HCT116 (cell line): ENCODE measurements around the gene NDST3. TPM values are rescaled to one million over a fixed set of nuclear protein-coding genes. Genes with fewer than 3 reads are reported as not detected.

Source experiments
- ATAC-seq: fragments of 200-7000 bp; cut with Tn5 transposase; 2 replicates; pipeline ENCODE4 v1.9.1; 2020; ENCODE audit warnings: mild to moderate bottlenecking, moderate library complexity
- BruUV-seq: library from RNA; stranded (reverse); fragments of 400-500 nt; replicated peaks from 2 replicates; lab custom pipeline; 2021; lab: Mats Ljungman, UMichigan
- CTCF ChIA-PET: fragments of 300-600 bp; sonication (Branson Sonifier 250); formaldehyde crosslinking; loops from one replicate; lab custom pipeline; 2021; ENCODE audit warnings: antibody characterized with exemption; lab: Charles Lee
- POLR2A ChIA-PET: fragments of 300-600, 350-600 bp; sonication (Branson Sonifier 250); formaldehyde crosslinking; loops from one replicate; lab custom pipeline; 2021; ENCODE audit warnings: antibody characterized with exemption; lab: Charles Lee
- RAD21 ChIA-PET, 2 experiments: fragments of 300-600 bp; sonication (Branson Sonifier 250); formaldehyde crosslinking; loops; one replicate each; lab custom pipeline; 2023; ENCODE audit warnings: low total read pairs in 2 of 2; ENCODE audit not compliant: uncharacterized antibody in 2 of 2, unreplicated experiment in 2 of 2, low non-redundant PET in 1 of 2; lab: Charles Lee
- DNase-seq: peaks from one replicate; pipeline ENCODE4 v3.0.0-alpha.2; 2010; ENCODE audit warnings: low read depth, low spot score
- H2AFZ ChIP-seq: fragments of 200-600 bp; shearing (Covaris generic), sonication (generic); 2 replicates; pipeline ENCODE4 v1.6.1; 2017; ENCODE audit warnings: low read depth, mixed run types, mixed read lengths, antibody characterized with exemption, low read length; ENCODE audit not compliant: poor library complexity, severe bottlenecking
- H3K27ac ChIP-seq: 2 replicates; pipeline ENCODE4 v1.5.1; 2012; ENCODE audit warnings: low read depth, low read length
- H3K27me3 ChIP-seq: fragments of 200-600 bp; sonication (generic); 2 replicates; pipeline ENCODE4 v1.6.1; 2016; ENCODE audit warnings: mixed run types, low read length, mixed read lengths; ENCODE audit not compliant: insufficient read depth
- H3K36me3 ChIP-seq, 2 experiments: fragments of 200-500 bp in 1 of 2; fragments of 200-600 bp in 1 of 2; sonication (Bioruptor generic) in 1 of 2; sonication (generic) in 1 of 2; 2 replicates each; pipeline versions ENCODE4 v1.5.1 to v1.6.1; 2014 to 2016; ENCODE audit warnings: low read length in 2 of 2, inconsistent platforms in 1 of 2, mixed read lengths in 1 of 2, mixed run types in 1 of 2; ENCODE audit not compliant: insufficient read depth in 2 of 2, control insufficient read depth in 1 of 2
- H3K4me1 ChIP-seq, 2 experiments: fragments of 200-600 bp in 1 of 2; sonication (generic) in 1 of 2; 2 replicates each; pipeline versions ENCODE4 v1.5.1 to v1.6.1; 2012 to 2017; ENCODE audit warnings: low read length in 2 of 2, inconsistent platforms in 1 of 2, mild to moderate bottlenecking in 1 of 2, mixed read lengths in 1 of 2, mixed run types in 1 of 2, moderate library complexity in 1 of 2; ENCODE audit not compliant: insufficient read depth in 2 of 2, control insufficient read depth in 1 of 2
- H3K4me2 ChIP-seq: fragments of 200-600 bp; sonication (generic); 2 replicates; pipeline ENCODE4 v1.6.1; 2017; ENCODE audit warnings: mixed run types, low read length, mixed read lengths
- H3K4me3 ChIP-seq, 2 experiments: fragments of 200-600 bp in 1 of 2; sonication (generic) in 1 of 2; replicated peaks in 1 of 2; 2 replicates each; pipeline ENCODE4 v1.5.1; 2011 to 2016; ENCODE audit warnings: low read length in 2 of 2, control low read depth in 1 of 2, low read depth in 1 of 2, mild to moderate bottlenecking in 1 of 2, mixed read lengths in 1 of 2, mixed run types in 1 of 2
- H3K79me2 ChIP-seq: fragments of 200-600 bp; sonication (generic); 2 replicates; pipeline ENCODE4 v1.6.1; 2017; ENCODE audit warnings: mild to moderate bottlenecking, mixed run types, low read length, moderate library complexity, mixed read lengths; ENCODE audit not compliant: insufficient read depth
- H3K9ac ChIP-seq: fragments of 200-600 bp; sonication (generic); 2 replicates; pipeline ENCODE4 v1.6.1; 2016; ENCODE audit warnings: low read length, mixed read lengths
- H3K9me2 ChIP-seq: fragments of 200-600 bp; sonication (generic), shearing (Covaris generic); 2 replicates; pipeline ENCODE4 v1.6.1; 2017; ENCODE audit warnings: mixed run types, mild to moderate bottlenecking, moderate library complexity; ENCODE audit not compliant: insufficient read depth
- H3K9me3 ChIP-seq, 2 experiments: fragments of 200-500 bp in 1 of 2; fragments of 200-600 bp in 1 of 2; sonication (Bioruptor generic) in 1 of 2; sonication (generic) in 1 of 2; 2 replicates each; pipeline ENCODE4 v1.6.1; 2014 to 2017; ENCODE audit warnings: low read length in 2 of 2, mixed read lengths in 2 of 2, inconsistent platforms in 1 of 2, low read depth in 1 of 2, mild to moderate bottlenecking in 1 of 2, mixed run types in 1 of 2, moderate library complexity in 1 of 2; ENCODE audit not compliant: control insufficient read depth in 1 of 2, insufficient read depth in 1 of 2
- H4K20me1 ChIP-seq: fragments of 200-600 bp; sonication (generic), shearing (Covaris generic); 2 replicates; pipeline ENCODE4 v1.6.1; 2017; ENCODE audit warnings: mixed run types, mild to moderate bottlenecking, moderate library complexity; ENCODE audit not compliant: insufficient read depth
- CBX3 ChIP-seq: IDR thresholded peaks from 2 replicates; pipeline ENCODE4 v1.6.1; 2012; ENCODE audit warnings: low read depth
- CEBPB ChIP-seq: IDR thresholded peaks from 2 replicates; pipeline ENCODE4 v1.6.1; 2012; ENCODE audit warnings: low read depth
- CTCF ChIP-seq, 3 experiments: fragments of 200-600 bp in 1 of 3; sonication (generic) in 1 of 3; IDR thresholded peaks in 2 of 3; conservative IDR thresholded peaks in 1 of 3; 2 replicates each; pipeline ENCODE4 v1.5.1; 2012 to 2017; ENCODE audit warnings: low read depth in 2 of 3, low read length in 2 of 3, antibody characterized with exemption in 1 of 3, borderline replicate concordance in 1 of 3, control low read depth in 1 of 3, mild to moderate bottlenecking in 1 of 3, mixed read lengths in 1 of 3, mixed run types in 1 of 3, moderate library complexity in 1 of 3; ENCODE audit not compliant: insufficient read depth in 1 of 3
- EGR1 ChIP-seq: IDR thresholded peaks from 2 replicates; pipeline ENCODE4 v1.6.1; 2012; ENCODE audit warnings: low read depth
- ELF1 ChIP-seq: IDR thresholded peaks from 2 replicates; pipeline ENCODE4 v1.6.1; 2012; ENCODE audit warnings: low read depth, borderline replicate concordance
- EZH2 ChIP-seq: fragments of 200-600 bp; sonication (generic); IDR thresholded peaks from 2 replicates; pipeline ENCODE4 v1.6.1; 2017; ENCODE audit warnings: antibody characterized with exemption, mixed run types
- EZH2phosphoT487 ChIP-seq: fragments of 200-600 bp; IDR thresholded peaks from 2 replicates; pipeline ENCODE4 v1.6.1; 2018; ENCODE audit warnings: antibody characterized with exemption, borderline replicate concordance
- FOSL1 ChIP-seq: IDR thresholded peaks from 2 replicates; pipeline ENCODE4 v1.6.1; 2012; ENCODE audit warnings: low read depth
- JUND ChIP-seq: IDR thresholded peaks from 2 replicates; pipeline ENCODE4 v1.6.1; 2012
- POLR2AphosphoS5 ChIP-seq: IDR thresholded peaks from 2 replicates; pipeline ENCODE4 v1.6.1; 2011; ENCODE audit warnings: mild to moderate bottlenecking, low read depth, low read length, moderate library complexity
- RAD21 ChIP-seq: IDR thresholded peaks from 2 replicates; pipeline ENCODE4 v1.6.1; 2012; ENCODE audit warnings: low read depth, mild to moderate bottlenecking
- REST ChIP-seq: IDR thresholded peaks from 2 replicates; pipeline ENCODE4 v1.6.1; 2012; ENCODE audit warnings: low read depth
- SIN3A ChIP-seq: IDR thresholded peaks from 2 replicates; pipeline ENCODE4 v1.6.1; 2012; ENCODE audit warnings: low read depth
- SP1 ChIP-seq: IDR thresholded peaks from 2 replicates; pipeline ENCODE4 v1.6.1; 2012; ENCODE audit warnings: low read depth
- SRF ChIP-seq: IDR thresholded peaks from 2 replicates; pipeline ENCODE4 v1.6.1; 2012; ENCODE audit warnings: low read depth
- TCF7L2 ChIP-seq: IDR thresholded peaks from 2 replicates; pipeline ENCODE4 v1.7.0; 2011; ENCODE audit warnings: borderline replicate concordance, inconsistent platforms; ENCODE audit not compliant: insufficient read depth, insufficient read length; ENCODE audit errors: extremely low read depth
- YY1 ChIP-seq: IDR thresholded peaks from 2 replicates; pipeline ENCODE4 v1.6.1; 2011; ENCODE audit warnings: low read length, low read depth, moderate library complexity, mild to moderate bottlenecking; ENCODE audit not compliant: insufficient replicate concordance; ENCODE audit errors: extremely low read depth
- ZFX ChIP-seq: fragments of 450-650 bp; IDR thresholded peaks from 2 replicates; pipeline ENCODE4 v1.6.1; 2017
- intact Hi-C: fragments of 100-400 bp; cut with micrococcal nuclease; formaldehyde crosslinking; loops from 2 replicates; pipeline ENCODE4 v1.10.0; 2022
- total RNA-seq: library from RNA; stranded (reverse); gene quantifications from one replicate; pipeline ENCODE4 v1.2.1, GENCODE V29; 2021; ENCODE audit not compliant: unreplicated experiment

The NDST3 gene
- total RNA-seq, 1 experiment from 2014 or later = not detected

DNA sequence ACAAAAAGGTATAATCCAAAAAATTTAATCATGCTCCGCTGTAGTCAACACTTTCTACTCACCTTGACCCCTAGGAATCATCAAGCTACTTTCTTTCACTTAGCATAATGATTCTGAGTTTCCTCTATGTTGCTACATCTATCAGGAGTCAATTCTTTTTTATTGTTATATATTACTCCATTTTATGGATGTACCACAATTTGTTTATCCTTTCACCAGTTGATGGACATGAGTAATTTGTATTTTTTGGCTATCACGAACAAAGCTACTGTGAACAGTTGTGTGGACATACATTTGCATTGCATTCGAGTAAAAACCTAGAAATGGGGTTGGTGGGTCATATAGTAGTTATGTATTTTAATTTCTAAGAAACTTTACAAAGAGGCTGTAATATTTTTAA is 215.6 kb downstream of the NDST3 start:
- Histone ChIP-seq H3K36me3 (no peaks in the 10 kb centered on the region), H3K27me3 (no peaks in the 10 kb centered on the region), H2AFZ (no peak overlapping the region), H3K9me3 (no peaks in the 10 kb centered on the region), H3K9me2 (no peaks in the 10 kb centered on the region), H3K4me1 (no peaks in the 10 kb centered on the region)
- RAD21 ChIA-PET = no interaction called here
- BruUV-seq = no TSS peak
- CTCF ChIA-PET = no interaction called here
- POLR2A ChIA-PET = no interaction called here
- TF ChIP-seq JUND = no peak
- no peak for TF ChIP-seq CTCF (IDR thresholded peaks at IDR 0.05 in 2 of 3, conservative IDR thresholded peaks at IDR 0.05 in 1 of 3; ENCODE audit: borderline replicate concordance in 1 of 3, insufficient read depth in 1 of 3, low read depth in 2 of 3, low read length in 2 of 3)
- TF ChIP-seq ZFX = no peak
- TF ChIP-seq REST = no peak
- TF ChIP-seq EGR1 = no peak
- no peak for TF ChIP-seq POLR2AphosphoS5
- no peak for TF ChIP-seq SIN3A
- TF ChIP-seq YY1 = no peak
- no peak for TF ChIP-seq FOSL1
- TF ChIP-seq CEBPB = no peak
- no peak for TF ChIP-seq CBX3
- no peak for TF ChIP-seq ELF1
- no peak for TF ChIP-seq TCF7L2
- no peak for TF ChIP-seq SP1
- TF ChIP-seq EZH2 = no peak
- no peak for TF ChIP-seq SRF
- TF ChIP-seq RAD21 = no peak
- no peak for TF ChIP-seq EZH2phosphoT487
- TF ChIP-seq, all 23 proteins: peak for 0
- Histone ChIP-seq H3K27ac (no peak overlapping the region), H3K79me2 (no peaks in the 10 kb centered on the region), H3K4me2 (no peak overlapping the region), H3K4me3 (no peak overlapping the region), H3K9ac (no peak overlapping the region), H4K20me1 (no peaks in the 10 kb centered on the region)
- no peak for DNase-seq
- ATAC-seq = no peak
- intact Hi-C loops = no loop called here
